Stimulated activated CD4-positive, alpha-beta T cell treated with anti-CD3 and anti-CD28 coated beads, TNF-alpha, amount 100 ng/mL, for 1 hour (primary cell): ENCODE data around the gene CDC42BPA.
"Not testable (repeated sequence)": the region's sequence is repeated elsewhere in the genome, so short reads cannot be mapped to it uniquely, and the experiment has no call there.

Source experiments
- DNase-seq, 3 donors: peaks; one replicate each; pipeline ENCODE4 v3.0.0-alpha.2; 2020; ENCODE audit warnings: low read depth in 3 of 3, low spot score in 1 of 3

CDC42BPA gene

GRCh38 chr1:227134686-227135314 lies 183.5 kb downstream of the CDC42BPA start:
- no peak for DNase-seq

- DNase-seq: not testable (repeated sequence)
Observed at GRCh38 chr1:227132695-227133094, 185.6 kb downstream of the CDC42BPA start.

GRCh38 chr1:227131193-227131592 lies 187.1 kb downstream of the CDC42BPA start:
- no peak for DNase-seq

- DNase-seq: no peak
Observed at GRCh38 chr1:227127891-227128290, 190.4 kb downstream of the CDC42BPA start.

- no peak for DNase-seq
Observed at GRCh38 chr1:227125929-227126545, 192.3 kb downstream of the CDC42BPA start.

GRCh38 chr1:227124473-227124872 lies 193.8 kb downstream of the CDC42BPA start:
- DNase-seq: no peak

GRCh38 chr1:227120826-227121225 lies 197.5 kb downstream of the CDC42BPA start:
- no peak for DNase-seq

- DNase-seq: no peak
Observed at GRCh38 chr1:227112538-227112937, 205.8 kb downstream of the CDC42BPA start.

- no peak for DNase-seq
Observed at GRCh38 chr1:227111782-227112181, 206.5 kb downstream of the CDC42BPA start.

GRCh38 chr1:227105291-227105690 lies 213.0 kb downstream of the CDC42BPA start:
- DNase-seq: not testable (repeated sequence)

GRCh38 chr1:227102056-227102455 lies 216.2 kb downstream of the CDC42BPA start:
- no peak for DNase-seq

GRCh38 chr1:227094249-227094966 lies 223.9 kb downstream of the CDC42BPA start:
- DNase-seq: no peak

GRCh38 chr1:227093309-227093708 lies 225.0 kb downstream of the CDC42BPA start:
- DNase-seq: no peak

GRCh38 chr1:227092069-227092468 lies 226.2 kb downstream of the CDC42BPA start:
- no peak for DNase-seq

- DNase-seq: no peak
Observed at GRCh38 chr1:227086636-227087035, 231.7 kb downstream of the CDC42BPA start.

GRCh38 chr1:227082999-227083746 lies 235.1 kb downstream of the CDC42BPA start:
- no peak for DNase-seq

GRCh38 chr1:227077783-227078182 lies 240.5 kb downstream of the CDC42BPA start:
- no peak for DNase-seq

GRCh38 chr1:227073786-227074185 lies 244.5 kb downstream of the CDC42BPA start:
- DNase-seq: no peak

GRCh38 chr1:227072991-227073390 lies 245.3 kb downstream of the CDC42BPA start:
- DNase-seq: no peak

- DNase-seq: no peak
Observed at GRCh38 chr1:227071895-227072587, 246.3 kb downstream of the CDC42BPA start.
